NCI-H1436 treated with DMSO at 0.1 percent for 48 hours (cell line): ENCODE measurements around the gene ACOXL.

Experiments used
- DNase-seq: peaks from one replicate; lab custom pipeline; 2025; lab: John Stamatoyannopoulos, UW

ACOXL gene

GRCh38 chr2:110977403-110977802 lies 245.0 kb downstream of the ACOXL start:
- no peak for DNase-seq

DNA sequence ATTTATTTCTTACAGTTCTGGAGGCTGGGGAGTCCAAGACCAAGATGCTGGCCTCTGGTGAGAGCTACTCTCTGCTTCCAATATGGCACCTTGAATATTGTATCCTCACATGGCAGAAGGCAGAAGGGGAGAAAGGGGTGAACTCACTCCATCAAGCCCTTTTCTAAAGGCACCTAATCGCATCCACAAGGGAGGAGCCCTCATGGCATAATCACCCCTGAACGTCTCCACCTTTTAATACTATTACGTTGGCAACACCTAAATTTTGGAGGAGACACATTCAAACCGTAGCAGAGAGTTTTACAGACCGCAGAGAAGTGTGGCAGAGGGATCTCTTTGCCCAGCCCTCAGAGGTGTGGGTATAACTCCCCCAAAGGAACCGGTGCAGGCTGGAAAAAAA lies 245.8 kb downstream of the ACOXL start:
- DNase-seq: no peak

- no peak for DNase-seq
Measured at GRCh38 chr2:110978756-110979470, 246.5 kb downstream of the ACOXL start.

DNA sequence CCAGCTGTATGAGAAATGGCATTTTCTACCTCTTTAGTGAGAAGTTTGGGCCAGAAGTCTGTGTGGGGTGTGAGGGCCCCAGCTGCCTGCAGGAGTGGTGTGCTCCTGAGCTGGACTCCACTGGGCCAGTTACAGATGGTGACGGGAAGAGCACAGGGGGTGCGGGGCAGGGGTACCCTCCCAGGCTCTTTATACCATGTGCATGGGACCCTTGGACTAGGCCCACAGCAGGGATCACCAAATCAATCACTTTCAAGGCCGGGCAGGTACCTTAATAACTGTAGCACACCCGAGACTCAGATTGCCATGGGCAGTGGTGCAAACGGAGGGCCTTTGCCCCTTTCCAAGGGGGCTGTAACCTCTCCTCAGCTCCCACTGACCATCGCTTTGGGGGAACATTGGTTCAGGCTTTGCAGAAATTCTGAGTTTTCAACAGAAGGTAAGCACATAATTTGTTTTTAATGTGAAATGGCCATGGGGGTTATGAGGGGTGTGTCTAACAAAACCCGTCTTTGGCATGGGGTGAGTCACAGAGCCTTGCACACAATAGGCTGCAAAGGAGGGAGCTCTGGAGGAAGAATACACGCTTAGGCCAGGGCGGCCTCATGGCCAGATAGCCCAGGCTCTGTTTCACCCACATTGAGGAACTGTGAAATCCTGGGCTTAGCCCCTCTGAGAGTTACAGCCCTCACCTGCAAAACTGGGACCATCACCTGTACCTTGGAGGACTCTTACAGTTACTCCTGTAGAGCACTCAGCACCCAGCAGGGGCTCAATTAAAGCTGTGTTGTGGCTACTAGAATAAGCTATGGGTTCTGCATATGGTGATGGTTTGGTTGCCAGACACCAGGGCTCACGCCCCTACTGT lies 247.3 kb downstream of the ACOXL start:
- DNase-seq: no peak

DNA sequence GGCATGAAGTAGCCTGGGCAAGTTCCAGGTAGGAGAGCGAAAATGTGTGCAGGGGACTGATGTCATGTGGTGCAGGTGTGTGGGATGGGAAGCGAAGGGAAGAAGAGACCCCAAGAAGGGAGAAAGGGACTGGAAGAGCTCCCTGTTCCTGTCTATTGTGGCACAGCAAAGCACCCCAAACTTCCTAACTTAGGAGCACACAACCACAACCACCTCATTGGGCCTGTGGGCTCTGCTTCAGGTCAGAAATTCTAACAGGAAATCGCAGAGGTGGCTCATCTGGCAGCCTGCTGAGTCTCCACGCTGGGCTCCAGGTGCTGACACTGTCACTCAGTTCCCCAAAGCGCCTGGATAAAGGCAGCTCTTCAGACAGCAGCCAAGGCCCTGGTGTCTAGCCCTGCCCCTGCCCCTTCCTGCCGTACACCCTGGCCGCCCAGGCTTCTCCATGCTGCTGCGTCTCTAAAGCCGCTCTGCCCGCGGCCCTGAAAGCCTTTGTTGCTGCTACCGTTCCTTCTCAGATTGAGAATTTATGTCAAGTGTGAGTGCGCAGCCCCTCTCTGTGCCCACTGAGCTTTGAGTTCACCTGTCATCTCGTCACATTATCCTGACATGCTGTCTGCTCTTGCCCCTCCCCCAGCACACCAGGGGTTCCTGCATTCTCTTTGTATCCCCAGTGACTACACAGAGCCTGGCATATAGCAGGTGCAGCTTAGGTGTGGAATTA lies 248.1 kb downstream of the ACOXL start:
- DNase-seq: no peak

DNA sequence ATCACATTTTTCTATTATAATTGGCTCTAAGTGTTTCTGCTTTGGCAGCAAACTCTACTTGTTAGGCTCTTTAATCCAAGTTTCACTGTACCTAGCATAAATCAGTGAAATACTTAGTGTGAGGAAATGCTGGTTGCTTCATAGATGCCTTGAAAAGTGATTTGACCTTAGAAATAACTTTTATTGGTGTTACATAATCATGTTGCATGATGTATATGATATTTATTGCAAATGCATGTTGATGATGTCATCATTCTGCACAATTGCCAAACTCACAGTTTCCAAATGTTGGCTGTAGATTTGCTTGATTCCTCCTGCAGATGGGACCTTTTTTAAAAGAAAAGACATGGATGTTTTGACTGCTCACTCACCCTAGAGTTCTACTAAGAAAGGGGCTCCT lies 250.8 kb downstream of the ACOXL start:
- DNase-seq: no peak

DNA sequence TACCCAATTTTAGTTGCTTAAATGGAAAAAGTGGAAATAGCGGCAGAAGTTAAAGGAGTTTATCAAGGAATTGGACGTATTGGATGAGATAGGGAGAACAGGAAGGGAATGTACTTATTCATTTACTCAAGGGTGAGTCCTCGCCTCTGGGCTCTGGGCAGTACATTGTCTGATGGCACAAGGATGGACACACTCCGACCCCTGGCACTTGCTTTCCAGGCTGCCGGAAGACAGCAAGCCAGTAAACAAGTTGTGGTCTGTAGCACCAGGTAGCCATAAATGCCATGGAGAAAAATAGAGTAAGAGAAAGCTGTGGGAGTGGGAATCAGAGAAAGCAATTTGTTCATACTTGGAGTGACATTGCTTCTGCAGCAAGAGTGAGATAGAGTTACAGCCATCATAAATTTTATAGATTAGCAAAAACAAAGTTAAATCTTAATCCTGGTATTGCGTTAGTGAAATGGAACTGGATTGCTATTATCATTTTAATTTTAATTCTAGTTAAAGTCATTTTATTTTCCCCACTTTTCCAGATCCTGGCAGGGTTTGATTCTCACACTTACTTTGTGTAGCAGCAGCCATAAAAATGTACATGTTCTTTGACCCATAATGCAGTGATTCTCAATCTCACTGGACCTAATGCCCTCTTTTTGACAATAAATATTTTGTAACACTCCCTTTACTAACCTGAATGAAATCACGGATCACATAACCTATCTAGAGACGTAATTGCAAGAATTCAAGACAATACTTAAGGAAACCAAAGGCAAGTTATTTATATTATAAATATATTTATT lies 252.5 kb downstream of the ACOXL start:
- DNase-seq: no peak

GRCh38 chr2:110990440-110990839 lies 258.1 kb downstream of the ACOXL start:
- no peak for DNase-seq

- no peak for DNase-seq
Measured at GRCh38 chr2:110991911-110992310, 259.5 kb downstream of the ACOXL start.

GRCh38 chr2:110992886-110993285 lies 260.5 kb downstream of the ACOXL start:
- DNase-seq: no peak

GRCh38 chr2:110993557-110994231 lies 261.3 kb downstream of the ACOXL start:
- no peak for DNase-seq

- peak; percentile 11 for DNase-seq
Measured at GRCh38 chr2:110994250-110994961, 262.0 kb downstream of the ACOXL start.

- DNase-seq: no peak
Measured at GRCh38 chr2:110995911-110996310, 263.5 kb downstream of the ACOXL start.

DNA sequence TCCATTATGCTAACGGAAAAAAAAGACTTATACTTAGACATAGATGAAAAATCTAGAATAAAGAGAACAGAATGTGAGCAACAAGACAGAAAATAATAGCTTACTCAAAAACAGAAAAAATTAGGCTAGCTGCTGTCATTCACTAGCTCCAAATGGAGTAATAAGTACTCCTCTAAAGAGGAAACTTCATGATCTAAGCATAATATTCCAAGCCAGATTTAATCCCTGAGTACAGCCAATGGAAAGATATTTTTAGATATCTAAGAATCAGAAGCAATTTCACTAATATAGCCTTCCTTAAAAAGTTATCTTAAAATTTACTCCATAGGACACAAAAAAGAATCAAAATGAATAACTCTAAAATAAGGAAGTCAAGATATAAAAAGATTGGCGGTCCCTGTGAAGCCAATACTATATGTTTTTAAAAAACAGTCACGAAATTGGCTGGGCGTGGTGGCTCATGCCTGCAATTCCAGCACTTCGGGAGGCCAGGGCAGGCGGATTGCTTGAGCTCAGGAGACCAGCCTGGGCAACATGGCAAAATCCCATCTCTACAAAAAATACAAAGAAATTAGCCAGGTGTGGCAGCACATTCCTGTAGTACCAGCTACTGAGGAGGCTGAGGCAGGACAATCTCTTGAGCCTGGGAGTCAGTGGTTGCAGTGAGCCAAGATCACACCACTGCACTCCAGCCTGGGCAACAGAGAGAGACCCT lies 265.1 kb downstream of the ACOXL start:
- no peak for DNase-seq

- DNase-seq: no peak
Measured at GRCh38 chr2:110998311-110998710, 265.9 kb downstream of the ACOXL start.

DNA sequence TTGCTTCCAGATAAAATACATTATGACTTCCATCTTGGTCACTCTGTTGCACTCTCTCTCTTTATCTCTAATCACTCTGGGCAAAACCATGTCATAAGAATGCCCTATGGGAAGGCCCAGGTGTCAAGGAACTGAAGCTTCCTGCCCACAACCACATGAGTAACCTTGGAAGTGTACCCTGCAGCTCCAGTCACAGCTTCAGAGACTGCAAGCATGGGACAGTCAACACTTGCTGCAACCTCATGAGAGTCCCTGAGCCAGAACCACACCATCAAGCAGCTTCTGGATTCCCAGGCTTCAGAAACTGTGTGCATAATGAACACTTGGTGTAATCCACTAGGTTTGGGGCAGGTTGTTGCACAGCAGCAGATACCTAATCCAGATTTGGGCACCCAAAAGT lies 267.3 kb downstream of the ACOXL start:
- no peak for DNase-seq

DNA sequence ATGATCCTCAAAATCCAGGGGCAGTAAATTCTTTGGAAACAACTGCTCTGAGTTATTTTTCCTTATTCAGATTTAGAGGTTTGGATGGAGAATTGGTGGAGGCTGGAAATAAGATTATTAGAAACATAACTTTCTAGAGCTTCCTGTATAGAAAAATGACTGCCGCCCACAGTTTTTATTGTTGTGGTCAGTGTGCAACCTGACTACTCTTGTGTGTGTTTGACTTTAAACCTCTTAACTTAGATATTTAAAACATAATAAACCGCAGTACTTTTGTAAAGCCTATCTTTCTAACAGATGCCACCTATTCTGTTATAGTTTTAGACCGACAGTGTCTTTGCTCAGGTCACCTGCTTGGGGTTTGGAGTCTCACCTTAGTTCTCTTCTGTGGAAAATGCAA lies 272.9 kb downstream of the ACOXL start:
- no peak for DNase-seq

DNA sequence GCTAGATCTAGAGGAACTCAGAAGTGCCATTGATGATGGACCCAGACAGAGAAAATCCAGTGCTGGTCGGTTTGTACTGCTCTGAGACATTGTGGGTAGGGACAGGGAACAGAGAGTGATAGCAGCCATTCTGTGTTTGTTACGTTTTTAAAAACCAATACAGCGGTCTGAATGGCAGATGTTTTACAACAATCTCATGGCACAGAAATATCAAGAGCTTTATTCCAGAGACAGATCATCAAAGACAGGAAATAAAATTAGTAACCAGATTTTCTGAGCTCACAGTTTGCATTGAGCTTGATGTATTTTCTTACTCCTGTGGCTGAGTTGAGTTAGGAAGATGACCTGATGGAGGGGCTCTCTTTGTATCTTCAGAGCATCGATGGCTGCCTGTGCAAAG lies 273.4 kb downstream of the ACOXL start:
- no peak for DNase-seq

- DNase-seq: no peak
Measured at GRCh38 chr2:111007757-111008688, 275.6 kb downstream of the ACOXL start.
